PC-9 (cell line): ENCODE results near the gene MATN1. TPM values are rescaled to one million over a fixed set of nuclear protein-coding genes. Genes with fewer than 3 reads are reported as not detected.

Source experiments
- BruUV-seq: library from RNA; stranded (reverse); fragments of 400-500 nt; replicated peaks from 2 replicates; lab custom pipeline; 2021; lab: Mats Ljungman, UMichigan
- CTCF ChIA-PET: fragments of 300-600 bp; sonication (Branson Sonifier 250); formaldehyde crosslinking; loops from one replicate; lab custom pipeline; 2022; ENCODE audit warnings: antibody characterized with exemption; lab: Charles Lee
- POLR2A ChIA-PET: fragments of 300-600 bp; sonication (Branson Sonifier 250); formaldehyde crosslinking; loops from one replicate; lab custom pipeline; 2022; ENCODE audit warnings: antibody characterized with exemption; ENCODE audit not compliant: unreplicated experiment; lab: Charles Lee
- DNase-seq, 2 experiments: peaks; one replicate each; pipeline versions ENCODE4 v3.0.0 to v3.0.0-alpha.2; 2015 to 2022; ENCODE audit warnings: mixed read lengths in 1 of 2
- H2AFZ ChIP-seq: fragments of 200-600 bp; sonication (generic); 2 replicates; pipeline ENCODE4 v1.8.1; 2017; ENCODE audit warnings: antibody characterized with exemption
- H3F3A ChIP-seq: fragments of 200-600 bp; sonication (generic); 2 replicates; pipeline ENCODE4 v1.8.1; 2017; ENCODE audit warnings: antibody characterized with exemption, mild to moderate bottlenecking, low read depth; ENCODE audit not compliant: insufficient read depth
- H3K27ac ChIP-seq: fragments of 200-600 bp; sonication (generic); 2 replicates; pipeline ENCODE4 v1.6.1; 2016; ENCODE audit warnings: mixed run types
- H3K27me3 ChIP-seq: fragments of 200-600 bp; sonication (generic); 2 replicates; pipeline ENCODE4 v1.6.1; 2016; ENCODE audit warnings: low read depth, mixed run types; ENCODE audit not compliant: insufficient read depth
- H3K36me3 ChIP-seq: fragments of 200-600 bp; sonication (generic); 2 replicates; pipeline ENCODE4 v1.6.1; 2016; ENCODE audit warnings: low read depth, mixed run types
- H3K4me1 ChIP-seq: fragments of 200-600 bp; sonication (generic); replicated peaks from 2 replicates; pipeline ENCODE4 v1.6.1; 2016; ENCODE audit warnings: mixed run types; ENCODE audit not compliant: insufficient read depth
- H3K4me2 ChIP-seq: fragments of 200-600 bp; sonication (generic); 2 replicates; pipeline ENCODE4 v1.6.1; 2017; ENCODE audit warnings: mixed run types
- H3K4me3 ChIP-seq: fragments of 200-600 bp; sonication (generic); 2 replicates; pipeline ENCODE4 v1.6.1; 2016; ENCODE audit warnings: mixed run types
- H3K79me2 ChIP-seq: fragments of 200-600 bp; sonication (generic); 2 replicates; pipeline ENCODE4 v1.6.1; 2017; ENCODE audit warnings: low read depth, mixed run types
- H3K9me2 ChIP-seq: fragments of 200-600 bp; sonication (generic); 2 replicates; pipeline ENCODE4 v1.8.1; 2017; ENCODE audit warnings: mild to moderate bottlenecking; ENCODE audit not compliant: insufficient read depth
- H3K9me3 ChIP-seq: fragments of 200-600 bp; sonication (generic); 2 replicates; pipeline ENCODE4 v1.8.1; 2016; ENCODE audit warnings: low read depth; ENCODE audit not compliant: insufficient read depth
- H4K20me1 ChIP-seq: fragments of 200-600 bp; sonication (generic); 2 replicates; pipeline ENCODE4 v1.8.1; 2017; ENCODE audit not compliant: insufficient read depth
- CTCF ChIP-seq: fragments of 200-600 bp; sonication (generic); conservative IDR thresholded peaks from 2 replicates; pipeline ENCODE4 v1.6.1; 2017; ENCODE audit warnings: mixed run types, antibody characterized with exemption, mild to moderate bottlenecking, moderate library complexity
- EZH2 ChIP-seq: fragments of 200-600 bp; sonication (generic); IDR thresholded peaks from 2 replicates; pipeline ENCODE4 v1.8.0; 2017; ENCODE audit warnings: antibody characterized with exemption, low read depth
- intact Hi-C: fragments of 100-400 bp; cut with micrococcal nuclease; formaldehyde crosslinking; loops from one replicate; pipeline ENCODE4 v1.10.0; 2022; ENCODE audit not compliant: unreplicated experiment
- total RNA-seq: library from RNA; stranded (reverse); gene quantifications from 2 replicates; pipeline ENCODE4 v1.2.3, GENCODE V29; 2021

Gene MATN1
- total RNA-seq, 1 experiment from 2014 or later, result 0.37 TPM

- POLR2A ChIA-PET, result interaction anchor here (0.6 kb wide), 1 partner anchor 34 kb away, joined by 10 read pairs; no protein-coding TSS in a partner anchor
- Histone ChIP-seq H3K36me3 (no peaks in the 10 kb centered on the region), H2AFZ (no peak overlapping the region), H3K79me2 (no peaks in the 10 kb centered on the region), H3K9me3 (no peaks in the 10 kb centered on the region), H3F3A (no peaks in the 10 kb centered on the region), H3K27me3 (no peaks in the 10 kb centered on the region), H3K27ac (no peak overlapping the region), H4K20me1 (no peaks in the 10 kb centered on the region), H3K9me2 (no peaks in the 10 kb centered on the region), H3K4me1 (peaks cover 12% of the 10 kb centered on the region), H3K4me2 (no peak overlapping the region), H3K4me3 (no peak overlapping the region)
- no peak for DNase-seq
- TF ChIP-seq CTCF, result no peak
- no peak for TF ChIP-seq EZH2
- intact Hi-C loops, result no loop called here
- CTCF ChIA-PET, result no interaction called here
- BruUV-seq, result no TSS peak
Observed at GRCh38 chr1:30763651-30764248, 40.4 kb upstream of the MATN1 start.

DNA sequence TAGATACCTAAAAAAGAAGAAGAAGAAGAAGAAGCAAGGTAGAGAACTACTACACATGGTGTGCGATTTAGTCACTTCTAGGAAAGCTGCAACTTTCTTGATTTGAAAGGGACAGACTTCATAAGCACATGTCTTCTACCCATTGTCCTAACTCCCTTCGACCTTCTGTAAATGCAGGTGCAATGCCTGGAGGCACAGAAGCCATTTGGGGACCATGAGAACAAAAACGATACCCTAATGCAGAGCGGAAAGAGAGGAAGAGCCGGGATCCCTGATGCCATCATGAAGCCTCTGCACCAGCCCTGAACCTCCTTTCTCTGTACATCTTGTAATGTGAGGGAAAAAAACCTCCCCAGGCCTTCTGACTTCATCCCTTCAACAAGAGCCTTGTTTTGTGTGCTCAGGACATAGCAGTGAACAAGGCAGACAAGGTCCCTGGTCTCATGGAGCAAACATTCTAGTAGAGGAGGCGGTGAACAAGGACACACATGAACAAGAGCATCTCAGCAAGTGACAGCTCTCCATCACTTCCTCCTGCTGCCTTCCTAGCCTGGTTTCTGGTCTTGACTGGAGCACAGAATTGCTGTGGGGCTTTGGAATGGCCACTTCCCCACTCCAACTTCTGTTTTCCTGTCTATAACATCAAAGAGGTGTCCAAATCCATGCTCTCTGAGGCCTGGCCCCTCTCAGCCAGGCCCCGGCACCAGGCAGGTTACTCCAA is 39.7 kb upstream of the MATN1 start:
- BruUV-seq, result no TSS peak
- peaks cover 19% of the 10 kb centered on the region for H3K4me1 ChIP-seq
- H3K36me3 ChIP-seq, result no peaks in the 10 kb centered on the region
- H3K4me2 ChIP-seq, result no peak overlapping the region
- H3K9me3 ChIP-seq, result no peaks in the 10 kb centered on the region
- no peaks in the 10 kb centered on the region for H3K9me2 ChIP-seq
- TF ChIP-seq CTCF, result no peak
- no peak for TF ChIP-seq EZH2
- H3F3A ChIP-seq, result peaks cover 3% of the 10 kb centered on the region; the same call in 1 of the 2 replicates
- H3K27ac ChIP-seq, result no peak overlapping the region
- intact Hi-C loops, result no loop called here
- ChIA-PET POLR2A (interaction anchor here (0.6 kb wide), 1 partner anchor 33 kb away, joined by 10 read pairs; no protein-coding TSS in a partner anchor), CTCF (no interaction called here)
- no peak for DNase-seq
- no peak overlapping the region for H2AFZ ChIP-seq
- no peaks in the 10 kb centered on the region for H4K20me1 ChIP-seq
- no peak overlapping the region for H3K4me3 ChIP-seq
- no peaks in the 10 kb centered on the region for H3K27me3 ChIP-seq
- H3K79me2 ChIP-seq, result no peaks in the 10 kb centered on the region

DNA sequence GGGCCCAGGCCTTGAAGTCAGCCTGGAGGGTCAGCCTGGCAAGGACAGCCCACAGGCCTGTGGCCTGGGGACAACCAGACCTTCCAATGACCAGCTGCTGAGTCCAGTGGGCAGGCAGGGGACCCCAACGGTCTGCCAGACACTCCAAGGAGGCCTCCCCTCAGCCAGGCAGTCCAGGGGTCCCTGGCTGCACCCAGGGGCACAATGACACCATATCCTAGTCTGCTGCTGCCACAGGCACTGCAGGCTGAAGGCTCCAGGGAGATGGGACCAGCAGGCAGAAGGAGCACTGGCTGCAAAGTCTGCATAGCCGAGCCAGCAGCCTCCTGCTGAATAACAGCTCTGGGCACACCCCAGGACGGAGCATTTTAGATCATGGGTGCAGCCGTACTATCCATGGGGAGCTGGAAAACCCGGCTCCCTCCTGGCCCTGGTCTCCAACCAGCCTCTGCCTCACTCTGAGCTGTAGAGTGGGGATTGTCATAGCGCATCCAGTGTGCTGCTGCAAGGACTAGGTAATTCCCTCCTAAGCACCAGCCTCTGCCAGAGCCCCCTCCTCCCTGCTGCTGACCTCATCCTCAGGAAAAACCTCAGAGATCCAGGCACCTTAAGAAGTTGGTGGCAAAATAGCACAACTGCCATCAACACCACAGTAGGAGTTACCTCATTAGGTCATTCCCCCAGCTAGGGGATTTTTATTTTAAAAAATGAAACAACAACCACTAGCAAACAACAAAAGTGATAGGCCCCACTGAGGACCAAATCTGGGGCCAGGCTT is 39.0 kb upstream of the MATN1 start:
- Histone ChIP-seq H3K27me3 (no peaks in the 10 kb centered on the region), H3K4me2 (no peak overlapping the region), H3K79me2 (no peaks in the 10 kb centered on the region), H3K9me3 (no peaks in the 10 kb centered on the region), H3K4me3 (no peak overlapping the region), H3F3A (peaks cover 9% of the 10 kb centered on the region; the same call in 1 of the 2 replicates), H3K4me1 (peaks cover 27% of the 10 kb centered on the region), H3K27ac (no peak overlapping the region), H4K20me1 (no peaks in the 10 kb centered on the region), H3K9me2 (no peaks in the 10 kb centered on the region), H3K36me3 (no peaks in the 10 kb centered on the region), H2AFZ (no peak overlapping the region)
- no peak for DNase-seq
- ChIA-PET POLR2A (no interaction called here), CTCF (no interaction called here)
- BruUV-seq, result no TSS peak
- TF ChIP-seq EZH2, result no peak
- TF ChIP-seq CTCF, result no peak
- intact Hi-C loops, result no loop called here
